Uterus (tissue), 2 donors: ENCODE results near the gene CEP120.

ENCODE experiments used
- POLR2A ChIP-seq, 2 donors: fragments of 450-650 bp; IDR thresholded peaks; one replicate each; pipeline ENCODE4 v1.6.1; 2016; ENCODE audit warnings: antibody characterized with exemption in 2 of 2, mild to moderate bottlenecking in 1 of 2, moderate library complexity in 1 of 2
- TF ChIP-seq, protein P1 (sequence below), 4 experiments: fragments of 200-600 bp in 2 of 4; fragments of 450-650 bp in 2 of 4; sonication (generic) in 2 of 4; IDR thresholded peaks; one replicate each; pipeline ENCODE4 v1.5.1; 2016 to 2019; ENCODE audit warnings: antibody characterized with exemption in 4 of 4, mild to moderate bottlenecking in 2 of 4, moderate library complexity in 1 of 4

DNA sequence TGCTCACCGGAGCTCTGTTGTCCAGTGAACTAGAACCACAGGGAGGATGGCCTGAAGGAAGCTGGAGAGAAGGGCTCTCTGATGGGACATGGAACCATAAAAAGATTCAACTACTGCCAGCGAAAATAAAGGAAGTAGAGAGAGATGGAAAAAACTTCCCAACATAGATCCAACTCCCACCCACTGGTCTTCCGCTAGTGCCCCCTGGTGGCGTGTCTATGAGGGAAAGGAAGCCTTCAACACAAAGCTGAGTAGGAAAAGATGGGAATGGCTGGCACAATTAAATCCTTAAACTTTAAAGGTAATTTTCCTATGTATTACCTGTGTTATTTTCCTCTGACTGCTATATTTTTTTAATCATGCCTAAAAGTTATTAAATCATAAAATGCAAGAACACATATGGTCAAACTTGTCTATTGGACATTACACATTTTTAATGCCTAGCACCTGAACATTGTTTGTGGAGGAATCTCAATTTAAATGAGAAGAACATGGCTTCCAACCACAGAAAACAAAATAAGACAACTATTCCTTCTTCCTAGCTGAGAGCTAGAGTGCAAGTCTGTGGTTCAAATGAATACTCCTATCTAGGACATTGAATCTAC is 51.5 kb downstream of the CEP120 start:
- TF ChIP-seq, protein P1, sequence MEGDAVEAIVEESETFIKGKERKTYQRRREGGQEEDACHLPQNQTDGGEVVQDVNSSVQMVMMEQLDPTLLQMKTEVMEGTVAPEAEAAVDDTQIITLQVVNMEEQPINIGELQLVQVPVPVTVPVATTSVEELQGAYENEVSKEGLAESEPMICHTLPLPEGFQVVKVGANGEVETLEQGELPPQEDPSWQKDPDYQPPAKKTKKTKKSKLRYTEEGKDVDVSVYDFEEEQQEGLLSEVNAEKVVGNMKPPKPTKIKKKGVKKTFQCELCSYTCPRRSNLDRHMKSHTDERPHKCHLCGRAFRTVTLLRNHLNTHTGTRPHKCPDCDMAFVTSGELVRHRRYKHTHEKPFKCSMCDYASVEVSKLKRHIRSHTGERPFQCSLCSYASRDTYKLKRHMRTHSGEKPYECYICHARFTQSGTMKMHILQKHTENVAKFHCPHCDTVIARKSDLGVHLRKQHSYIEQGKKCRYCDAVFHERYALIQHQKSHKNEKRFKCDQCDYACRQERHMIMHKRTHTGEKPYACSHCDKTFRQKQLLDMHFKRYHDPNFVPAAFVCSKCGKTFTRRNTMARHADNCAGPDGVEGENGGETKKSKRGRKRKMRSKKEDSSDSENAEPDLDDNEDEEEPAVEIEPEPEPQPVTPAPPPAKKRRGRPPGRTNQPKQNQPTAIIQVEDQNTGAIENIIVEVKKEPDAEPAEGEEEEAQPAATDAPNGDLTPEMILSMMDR (IDR thresholded peaks at IDR 0.05): peak in 2 of 4 experiments; percentile 9 to 26
- TF ChIP-seq POLR2A (IDR thresholded peaks at IDR 0.05): no peak
